Fibroblast of skin of left quadriceps (primary cell): ENCODE measurements around the gene DCDC2B.

Experiments
- DNase-seq, 2 experiments: peaks; one replicate each; pipeline ENCODE4 v3.0.0-alpha.2; 2013; ENCODE audit warnings: low read depth in 2 of 2

The DCDC2B gene

GRCh38 chr1:32221980-32222755, 13.3 kb downstream of the DCDC2B start, which contains the start of the genes EIF3I and TMEM234:
EIF3I (plus strand) TSS chr1:32222407; CDS start chr1:32222442, 35 bp downstream.
TMEM234 (minus strand) TSS chr1:32222353; CDS start chr1:32222322, 31 bp downstream.
- peak; percentile 69 to 73 for DNase-seq

DNA sequence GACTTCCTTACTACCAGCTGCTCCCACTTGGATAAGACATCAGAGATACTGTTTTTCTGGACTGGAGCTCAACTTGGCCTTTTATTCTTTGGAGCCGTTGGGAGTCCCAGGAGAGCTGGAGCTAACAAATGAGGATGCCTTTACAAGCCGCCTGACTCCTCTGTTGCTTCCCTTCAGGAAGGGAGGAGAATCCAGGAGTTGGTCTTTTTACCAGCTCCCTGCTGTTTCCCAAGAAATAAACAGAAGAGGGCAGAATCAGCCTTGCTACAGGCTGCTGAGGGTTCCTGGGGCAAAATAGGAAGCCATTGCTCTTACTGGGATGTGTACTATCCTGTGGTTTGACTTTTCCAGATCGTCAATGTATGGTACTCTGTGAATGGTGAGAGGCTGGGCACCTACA, 14.8 kb downstream of the DCDC2B start:
- no peak for DNase-seq

DNA sequence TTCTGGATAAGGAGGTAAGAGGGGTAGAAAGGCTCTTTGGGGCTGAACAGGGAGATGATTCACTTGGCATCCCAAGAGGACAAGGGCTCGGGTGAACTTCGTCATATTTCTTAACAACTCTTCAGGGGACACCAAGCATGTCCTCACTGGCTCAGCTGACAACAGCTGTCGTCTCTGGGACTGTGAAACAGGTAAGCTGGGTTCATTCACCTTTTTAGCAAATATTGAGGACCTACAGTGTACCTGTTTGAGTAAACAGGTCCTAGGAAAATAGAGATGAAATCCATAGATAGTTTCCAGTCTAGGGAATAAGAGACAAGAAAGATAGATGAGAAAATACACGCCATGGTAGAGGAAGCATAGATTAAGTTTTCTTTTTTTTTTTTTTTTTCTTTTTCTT, 15.4 kb downstream of the DCDC2B start:
- no peak for DNase-seq

- DNase-seq, result no peak
These were observed 19.9 kb downstream of the DCDC2B start for GRCh38 chr1:32228771-32229170.

DNA sequence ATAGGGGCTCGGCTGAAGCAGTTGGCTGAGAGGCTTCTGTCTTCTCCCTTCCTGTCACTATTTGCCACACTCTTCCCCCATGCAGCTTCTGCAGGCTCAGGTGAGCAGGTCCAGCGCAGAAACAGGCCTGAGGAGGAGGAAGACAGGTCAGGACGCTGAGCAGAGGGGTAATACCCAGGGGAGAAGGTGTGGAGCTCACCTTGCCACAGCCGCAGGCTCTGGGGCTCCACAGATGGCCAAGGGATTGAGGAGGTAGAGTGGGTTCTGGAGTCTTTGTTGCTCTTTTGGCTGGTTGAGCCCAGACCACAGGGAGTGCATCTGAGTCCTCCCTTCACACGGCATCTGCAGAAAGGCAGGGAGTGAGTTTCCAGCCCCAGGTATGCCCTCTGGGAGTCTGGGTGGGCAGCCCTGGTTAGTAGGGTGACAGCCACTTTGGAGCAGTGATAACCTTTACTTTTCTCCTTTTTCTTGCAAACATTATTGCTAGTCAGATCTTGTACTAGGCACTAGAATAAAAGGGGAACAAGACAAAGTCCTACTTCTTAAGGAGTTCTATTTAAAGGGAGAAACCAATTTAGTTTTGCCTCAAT, 23.0 kb downstream of the DCDC2B start:
- no peak for DNase-seq

DNA sequence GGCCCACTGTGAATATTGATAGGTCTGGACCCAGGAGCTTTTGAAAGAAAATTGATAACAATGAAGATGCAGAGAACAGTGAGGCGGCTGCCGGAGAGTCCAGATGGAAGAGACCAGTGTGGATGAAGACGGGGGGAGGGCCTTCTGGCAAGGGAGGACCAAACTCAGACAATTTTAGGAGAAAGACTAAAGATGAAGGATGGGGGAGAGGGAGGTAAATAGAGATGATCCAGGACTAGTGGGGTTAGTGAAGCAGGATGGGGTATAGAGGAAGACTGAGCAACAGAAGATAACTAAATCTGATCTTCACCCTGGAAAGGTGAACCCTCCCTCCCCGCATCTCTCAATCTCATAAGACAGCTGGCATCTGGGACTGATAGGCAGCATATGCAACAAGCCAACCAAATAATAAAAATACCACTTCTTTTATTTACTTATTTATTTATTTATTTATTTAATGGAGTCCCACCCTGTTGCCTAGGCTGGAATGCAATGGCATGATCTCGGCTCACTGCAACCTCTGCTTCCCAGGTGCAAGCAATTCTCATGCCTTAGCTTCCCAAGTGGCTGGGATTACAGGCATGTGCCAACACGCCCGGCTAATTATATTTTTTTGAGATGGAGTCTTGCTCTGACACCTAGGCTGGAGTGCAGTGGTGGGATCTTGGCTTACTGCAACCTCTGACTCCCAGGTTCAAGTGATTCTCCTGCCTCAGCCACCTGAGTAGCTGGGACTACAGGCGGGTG, 23.8 kb downstream of the DCDC2B start:
- no peak for DNase-seq

GRCh38 chr1:32234792-32235191, 25.9 kb downstream of the DCDC2B start:
- no peak for DNase-seq

DNA sequence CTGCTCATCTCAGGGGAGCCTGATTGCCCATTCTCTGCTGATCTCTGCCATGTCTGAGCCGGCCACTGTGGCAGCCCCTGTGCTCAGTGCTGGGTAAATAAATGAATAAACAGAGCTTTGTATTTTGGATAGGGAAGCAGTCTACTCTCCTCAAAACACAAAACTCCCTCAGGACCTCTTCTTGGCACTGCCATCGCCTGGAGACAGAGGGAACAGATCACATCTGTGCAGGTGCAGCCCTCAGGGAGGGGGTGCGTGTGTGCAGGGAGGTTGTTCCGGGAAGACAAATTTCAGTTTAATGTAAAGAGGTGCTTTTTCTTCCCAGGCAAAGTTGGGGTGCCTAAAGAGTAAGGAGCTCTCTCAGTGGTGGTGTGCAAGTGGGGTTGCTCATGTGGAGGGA, 30.4 kb downstream of the DCDC2B start:
- DNase-seq, result no peak

DNA sequence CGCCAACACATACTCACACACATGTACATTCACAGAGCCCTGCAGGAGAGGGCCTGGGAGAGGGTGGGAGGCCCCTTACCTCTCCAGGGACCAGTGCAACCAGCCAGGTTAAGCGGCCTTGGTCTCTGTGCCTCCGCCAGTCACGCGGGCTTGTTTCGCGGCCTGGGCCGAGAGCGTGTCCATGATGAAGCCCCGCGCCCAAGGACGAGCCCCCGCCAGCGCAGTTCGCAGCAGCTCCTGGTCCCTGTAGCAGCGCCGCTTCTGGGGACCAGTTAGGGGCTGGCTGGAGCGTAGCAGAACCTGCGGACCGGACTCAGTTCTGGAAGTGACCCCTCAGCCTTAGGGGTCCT, 30.9 kb downstream of the DCDC2B start:
- DNase-seq, result no peak

- no peak for DNase-seq
These were observed 31.5 kb downstream of the DCDC2B start for GRCh38 chr1:32240140-32240951.

DNA sequence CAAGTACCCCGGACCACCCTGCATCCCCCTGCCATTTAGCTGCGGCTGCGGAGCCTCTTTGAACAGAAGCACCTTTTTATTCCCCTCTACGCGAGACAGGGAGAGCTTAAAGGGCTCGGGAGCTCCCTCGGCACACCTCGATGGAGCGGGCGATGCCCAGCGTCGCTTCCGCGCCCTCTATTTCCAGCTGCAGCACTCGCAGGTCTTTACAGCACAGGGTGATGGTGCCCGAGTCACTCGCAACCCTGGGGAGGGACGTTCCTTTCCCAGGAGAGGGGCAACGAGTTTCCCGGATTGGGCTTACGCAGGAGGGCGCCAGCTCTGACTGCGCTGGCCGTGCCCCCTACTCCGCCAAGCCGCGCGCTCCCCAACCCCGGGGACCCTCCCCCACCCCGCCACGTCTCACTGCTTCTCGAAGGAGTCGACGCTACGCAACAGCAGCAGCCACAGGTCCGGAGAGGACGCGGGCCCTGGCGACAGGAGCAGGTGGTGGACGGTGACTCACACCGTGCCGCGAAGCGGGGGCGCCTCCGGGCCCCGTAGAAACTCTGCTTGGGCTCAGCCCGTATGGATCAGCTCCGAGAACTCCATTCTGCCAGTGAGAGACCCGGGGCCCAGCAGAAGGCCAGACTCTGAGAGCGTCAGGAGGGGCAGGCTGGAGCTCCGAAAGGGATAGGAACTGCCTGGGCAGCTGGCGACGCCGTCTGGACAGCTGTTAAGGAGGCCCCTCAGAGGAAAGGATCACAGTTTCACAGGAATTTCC, 32.3 kb downstream of the DCDC2B start:
- no peak for DNase-seq

GRCh38 chr1:32242341-32242851, 33.5 kb downstream of the DCDC2B start:
- no peak for DNase-seq

- DNase-seq, result peak; percentile 36
These were observed 38.0 kb downstream of the DCDC2B start, which contains the start of gene FAM167B for GRCh38 chr1:32246888-32247273. FAM167B (plus strand) TSS chr1:32247222; CDS start chr1:32247422, 200 bp downstream.

GRCh38 chr1:32247452-32247851, 38.6 kb downstream of the DCDC2B start:
- DNase-seq, result no peak

DNA sequence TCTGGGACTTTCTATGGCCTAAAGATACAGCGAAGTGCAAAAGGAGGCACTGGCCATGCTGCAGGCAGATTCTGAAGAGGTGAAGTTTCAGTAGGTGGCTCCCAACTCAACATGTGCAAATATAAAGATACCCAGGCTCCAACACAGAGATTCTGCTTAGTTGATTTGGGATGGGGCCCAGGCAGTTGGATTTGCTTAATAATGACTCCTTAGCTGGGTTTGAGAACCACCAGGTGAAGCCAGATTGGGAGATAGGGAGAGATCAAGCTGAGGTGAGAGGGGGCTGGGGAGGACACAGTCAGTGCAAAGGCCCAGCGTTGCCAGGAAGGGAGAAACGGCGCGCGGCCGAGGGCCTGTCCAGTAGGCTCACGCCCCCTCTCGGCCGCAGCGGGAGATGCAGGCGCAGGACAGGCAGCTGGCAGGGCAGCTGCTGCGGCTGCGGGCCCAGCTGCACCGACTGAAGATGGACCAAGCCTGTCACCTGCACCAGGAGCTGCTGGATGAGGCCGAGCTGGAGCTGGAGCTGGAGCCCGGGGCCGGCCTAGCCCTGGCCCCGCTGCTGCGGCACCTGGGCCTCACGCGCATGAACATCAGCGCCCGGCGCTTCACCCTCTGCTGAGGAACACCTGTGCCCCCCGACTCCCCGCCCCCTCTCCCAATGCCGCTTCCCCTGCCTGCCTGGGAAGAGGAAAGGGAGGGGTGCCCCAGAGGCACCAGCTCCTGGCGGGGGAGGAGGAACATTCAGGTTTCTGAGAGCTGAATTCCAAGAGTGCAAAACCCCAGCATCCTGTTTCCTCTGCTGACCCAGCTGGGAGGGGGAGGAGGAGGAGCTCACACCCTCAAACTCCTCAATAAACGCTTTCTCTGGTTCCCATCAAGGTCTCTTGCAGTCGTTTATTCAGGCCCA, 39.3 kb downstream of the DCDC2B start:
- no peak for DNase-seq

- DNase-seq, result no peak
These were observed 41.1 kb downstream of the DCDC2B start for GRCh38 chr1:32249831-32250525.

- no peak for DNase-seq
These were observed 42.2 kb downstream of the DCDC2B start, which contains the start of gene LCK for GRCh38 chr1:32250893-32251716. LCK (plus strand) TSS chr1:32251265; CDS start chr1:32274330, 23,065 bp downstream.
